Spleen (tissue), 7 donors: ENCODE data around the gene IFI44.

Source experiments
- CTCF ChIP-seq, 11 experiments: fragments of 200-600 bp in 7 of 11; fragments of 450-650 bp in 4 of 11; sonication (generic) in 4 of 11; IDR thresholded peaks in 8 of 11; conservative IDR thresholded peaks in 3 of 11; 1 replicate in 7 of 11; 2 replicates in 4 of 11; pipeline versions ENCODE4 v1.4.0 to v1.8.0; 2016 to 2021; ENCODE audit warnings: antibody characterized with exemption in 11 of 11, inconsistent platforms in 4 of 11, mild to moderate bottlenecking in 1 of 11
- POLR2A ChIP-seq, 3 donors: fragments of 450-650 bp; IDR thresholded peaks; one replicate each; pipeline ENCODE4 v1.5.1; 2017; ENCODE audit warnings: antibody characterized with exemption in 3 of 3, mild to moderate bottlenecking in 1 of 3
- donor health status: DM: no; HTN: no; CAD: no; lungs with moderate emphysema.
- donor health status: DM: no; HTN: no; CAD: no.
- donor health status: DM: no; HTN: no; CAD: no.

GRCh38 chr1:78658901-78659300 is 9.3 kb downstream of the IFI44 start:
- TF ChIP-seq CTCF (IDR thresholded peaks at IDR 0.05 in 8 of 11, conservative IDR thresholded peaks at IDR 0.05 in 3 of 11) (no peak), POLR2A (IDR thresholded peaks at IDR 0.05) (no peak)
